NCI-H1694 (cell line): ENCODE measurements around the gene SLC22A12.
A peak's percentile ranks its signal among the peaks of the same experiment; 100 is the strongest.
"Not testable (repeated sequence)": the region's sequence is repeated elsewhere in the genome, so short reads cannot be mapped to it uniquely, and the experiment has no call there.

Experiments
- DNase-seq: peaks from one replicate; lab custom pipeline; 2025; lab: John Stamatoyannopoulos, UW

SLC22A12 gene

GRCh38 chr11:64590763-64591221, at the start of gene SLC22A12:
Gene SLC22A12 (plus strand): TSS chr11:64591220. CDS start chr11:64591557, 337 bp downstream.
- DNase-seq, result no peak

DNA sequence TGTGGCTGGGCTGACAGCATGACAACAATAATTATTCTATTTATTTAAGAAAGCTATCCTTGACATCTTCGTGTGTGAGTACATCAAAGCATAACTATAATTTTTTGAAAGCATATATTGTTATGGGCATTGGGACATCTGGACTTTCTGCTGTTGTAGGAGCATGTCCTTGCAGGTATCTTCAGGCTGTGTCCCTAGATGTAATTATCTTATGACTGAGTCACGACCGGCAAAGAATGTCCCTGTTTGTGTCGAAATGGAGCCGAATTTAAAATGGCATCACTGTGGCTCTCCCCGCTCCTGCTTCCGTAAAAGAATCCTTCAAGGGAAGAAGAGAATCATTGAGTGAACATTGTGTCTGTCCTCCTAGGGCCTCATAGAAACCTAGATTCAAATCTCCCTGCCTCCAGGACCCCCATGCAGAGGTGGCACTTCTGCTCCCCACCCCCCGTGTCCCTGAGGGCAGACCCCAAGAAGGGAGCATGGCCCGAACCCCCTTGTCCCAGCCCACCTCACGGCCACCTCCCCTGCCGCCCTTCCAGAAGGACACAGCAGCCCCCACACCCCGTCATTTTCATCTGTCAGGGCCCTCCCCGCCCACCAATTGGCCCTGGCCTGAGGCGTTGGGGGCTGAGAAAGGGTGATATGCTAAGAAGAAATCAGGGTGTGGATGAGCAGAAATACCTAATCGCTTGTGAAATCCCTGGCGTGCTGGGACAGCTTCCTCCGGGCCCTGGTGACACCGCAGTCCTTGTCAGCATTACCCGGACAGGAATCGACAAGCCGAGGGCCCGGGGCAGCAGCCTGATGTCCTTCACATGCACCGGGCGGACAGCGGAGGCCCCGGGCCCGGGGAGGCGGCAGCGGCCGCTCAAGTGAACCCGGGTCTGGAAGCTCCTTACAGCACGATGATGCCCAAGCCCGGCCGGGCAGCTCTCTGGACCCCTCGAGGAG, 48.6 kb upstream of the SLC22A12 start:
- DNase-seq, result no peak

DNA sequence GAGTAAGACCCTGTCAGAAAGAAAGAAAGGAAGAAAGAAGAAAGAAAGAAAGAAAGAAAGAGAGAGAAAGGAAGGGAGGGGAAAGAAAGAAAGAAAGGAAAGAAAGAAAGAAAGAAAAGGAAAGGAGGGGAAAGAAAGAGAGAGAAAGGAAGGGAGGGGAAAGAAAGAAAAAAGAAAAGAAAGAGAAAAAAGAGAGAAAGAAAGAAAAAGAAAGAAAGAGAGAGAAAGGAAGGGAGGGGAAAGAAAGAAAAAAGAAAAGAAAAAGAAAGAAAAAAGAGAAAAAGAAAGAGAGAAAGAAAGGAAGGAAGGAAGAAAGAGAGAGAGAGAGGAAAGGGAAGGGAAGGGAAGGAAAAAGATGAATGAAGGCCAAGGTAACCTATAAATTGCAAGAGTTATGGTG, 47.2 kb upstream of the SLC22A12 start:
- no peak for DNase-seq

- no peak for DNase-seq
These were observed 46.3 kb upstream of the SLC22A12 start for GRCh38 chr11:64544616-64545296.

- DNase-seq, result no peak
These were observed 45.4 kb upstream of the SLC22A12 start for GRCh38 chr11:64545619-64546018.

GRCh38 chr11:64546176-64546575, 44.8 kb upstream of the SLC22A12 start:
- DNase-seq, result no peak

GRCh38 chr11:64546600-64546999, 44.4 kb upstream of the SLC22A12 start:
- no peak for DNase-seq

- DNase-seq, result no peak
These were observed 41.1 kb upstream of the SLC22A12 start for GRCh38 chr11:64549969-64550368.

DNA sequence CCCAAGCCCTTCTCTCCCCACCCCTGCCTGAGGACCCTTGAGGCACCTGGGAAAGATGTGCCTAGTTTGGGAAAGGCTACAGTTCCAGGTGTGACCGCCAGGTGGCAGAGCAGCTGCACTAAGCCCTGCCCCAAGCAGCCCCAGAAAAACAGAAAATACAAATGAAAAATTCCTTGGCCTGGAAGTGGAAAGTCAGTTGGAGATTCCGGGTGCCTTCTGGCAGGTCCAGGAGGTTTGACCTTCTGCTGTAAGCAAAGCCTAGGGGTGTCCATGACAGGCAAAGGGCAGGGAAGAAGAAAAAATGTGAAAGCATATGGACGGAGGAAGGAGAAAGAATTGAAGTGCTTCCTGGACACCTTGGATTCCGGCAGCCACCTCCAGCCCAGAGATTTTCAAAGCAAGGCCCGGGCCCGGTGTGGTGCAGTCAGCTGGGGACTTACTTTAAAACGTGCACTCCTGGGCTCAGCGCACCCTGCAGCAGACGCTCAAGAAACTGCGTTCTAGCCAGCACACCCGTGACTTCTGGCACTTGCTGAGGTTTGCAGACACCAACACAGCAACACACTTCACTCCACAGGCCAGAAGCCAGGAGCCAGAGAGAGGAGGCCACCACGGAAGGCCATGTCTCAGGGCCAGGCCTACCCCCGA, 37.3 kb upstream of the SLC22A12 start:
- DNase-seq, result peak; percentile 44

- DNase-seq, result no peak
These were observed 34.8 kb upstream of the SLC22A12 start for GRCh38 chr11:64556044-64556720.

- DNase-seq, result no peak
These were observed 34.2 kb upstream of the SLC22A12 start for GRCh38 chr11:64556721-64557250.

DNA sequence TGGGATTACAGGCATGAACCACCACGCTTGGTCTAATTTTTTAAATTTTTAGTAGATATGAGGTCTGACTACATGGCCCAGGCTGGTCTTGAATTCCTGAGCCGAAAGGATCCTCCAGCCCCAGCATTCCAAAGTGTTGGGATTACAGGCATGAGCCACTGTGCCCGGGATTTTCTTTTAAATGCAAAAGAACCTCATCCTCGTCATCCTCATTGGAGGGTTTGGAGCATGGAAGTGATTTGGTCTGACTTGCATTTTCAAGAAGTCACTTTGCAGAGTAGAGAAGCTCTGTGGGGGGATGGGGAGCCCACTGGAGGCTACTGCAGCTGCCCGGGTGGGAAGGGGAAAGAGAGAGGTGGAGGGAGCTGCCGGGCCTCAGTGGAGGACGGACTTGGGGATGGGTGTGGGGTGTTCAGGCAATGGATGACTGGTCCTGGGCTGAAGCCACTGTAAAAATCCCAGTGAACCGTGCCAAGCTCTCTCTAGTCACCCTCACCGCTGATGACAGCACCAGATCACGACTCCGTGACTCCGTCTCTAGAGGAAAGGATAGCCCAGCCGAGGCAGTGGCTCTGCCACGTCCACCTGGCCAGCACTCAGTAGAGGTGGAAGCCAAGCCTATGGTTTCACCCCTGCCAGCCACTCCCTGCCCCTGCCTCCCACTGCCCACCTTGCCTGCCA, 32.8 kb upstream of the SLC22A12 start:
- DNase-seq, result no peak

- DNase-seq, result no peak
These were observed 32.2 kb upstream of the SLC22A12 start for GRCh38 chr11:64558869-64559268.

- DNase-seq, result no peak
These were observed 31.5 kb upstream of the SLC22A12 start for GRCh38 chr11:64559351-64560138.

GRCh38 chr11:64560139-64560771, 30.8 kb upstream of the SLC22A12 start:
- no peak for DNase-seq

GRCh38 chr11:64560941-64561340, 30.1 kb upstream of the SLC22A12 start:
- DNase-seq, result no peak

GRCh38 chr11:64561429-64561828, 29.6 kb upstream of the SLC22A12 start:
- DNase-seq, result not testable (repeated sequence)

DNA sequence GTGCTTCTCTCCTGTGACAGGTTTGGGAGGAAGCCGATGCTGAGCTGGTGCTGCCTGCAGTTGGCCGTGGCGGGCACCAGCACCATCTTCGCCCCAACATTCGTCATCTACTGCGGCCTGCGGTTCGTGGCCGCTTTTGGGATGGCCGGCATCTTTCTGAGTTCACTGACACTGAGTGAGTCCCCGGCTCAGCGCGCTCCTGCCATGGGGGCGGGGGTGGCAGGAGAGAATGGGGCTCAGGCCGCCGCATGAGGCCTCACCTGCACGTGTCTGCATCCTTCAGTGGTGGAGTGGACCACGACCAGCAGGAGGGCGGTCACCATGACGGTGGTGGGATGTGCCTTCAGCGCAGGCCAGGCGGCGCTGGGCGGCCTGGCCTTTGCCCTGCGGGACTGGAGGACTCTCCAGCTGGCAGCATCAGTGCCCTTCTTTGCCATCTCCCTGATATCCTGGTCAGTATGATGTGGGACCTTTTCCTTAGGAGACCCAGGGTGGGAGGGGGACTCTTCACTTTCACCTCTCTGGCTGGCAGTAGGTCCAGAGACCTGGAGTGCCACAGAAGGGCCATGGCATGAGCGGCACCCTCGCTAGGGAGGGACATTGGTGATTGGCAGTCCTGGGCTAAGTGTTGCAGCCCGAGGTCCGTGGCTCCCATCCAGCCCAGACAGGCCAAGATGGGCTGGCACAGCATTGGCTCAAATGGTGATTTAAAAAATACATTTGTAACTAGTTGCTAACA, 28.9 kb upstream of the SLC22A12 start:
- no peak for DNase-seq

- no peak for DNase-seq
These were observed 28.2 kb upstream of the SLC22A12 start for GRCh38 chr11:64562723-64563351.
